ENCODE measurements around the gene SPON1.

Gene SPON1

GRCh38 chr11:13944911-13945425 lies 17.6 kb upstream of the SPON1 start:
- no peak for DNase-seq

GRCh38 chr11:13947379-13947778 lies 15.1 kb upstream of the SPON1 start:
- no peak for DNase-seq

GRCh38 chr11:13949876-13950275 lies 12.6 kb upstream of the SPON1 start:
- no peak for DNase-seq

- no peak for DNase-seq
Measured at GRCh38 chr11:13952221-13952620, 10.3 kb upstream of the SPON1 start.

GRCh38 chr11:13952668-13953067 lies 9.9 kb upstream of the SPON1 start:
- DNase-seq, result no peak

GRCh38 chr11:13954591-13954990 lies 7.9 kb upstream of the SPON1 start:
- no peak for DNase-seq

GRCh38 chr11:13955971-13956421 lies 6.5 kb upstream of the SPON1 start:
- DNase-seq, result no peak

GRCh38 chr11:13956988-13957387 lies 5.5 kb upstream of the SPON1 start:
- no peak for DNase-seq

- no peak for DNase-seq
Measured at GRCh38 chr11:13958641-13959400, 3.7 kb upstream of the SPON1 start.

- DNase-seq, result no peak
Measured at GRCh38 chr11:13962198-13962561, 343 bp upstream of the SPON1 start.

GRCh38 chr11:13963169-13963948 lies 836 bp downstream of the SPON1 start:
- no peak for DNase-seq

GRCh38 chr11:13963949-13964770 lies 1.6 kb downstream of the SPON1 start:
- DNase-seq, result no peak

- no peak for DNase-seq
Measured at GRCh38 chr11:13964771-13965074, 2.2 kb downstream of the SPON1 start.

- no peak for DNase-seq
Measured at GRCh38 chr11:13965337-13965736, 2.8 kb downstream of the SPON1 start.

- DNase-seq, result no peak
Measured at GRCh38 chr11:13966013-13966412, 3.5 kb downstream of the SPON1 start.

GRCh38 chr11:13966486-13966885 lies 4.0 kb downstream of the SPON1 start:
- DNase-seq, result no peak

GRCh38 chr11:13970986-13971385 lies 8.5 kb downstream of the SPON1 start:
- DNase-seq, result no peak

GRCh38 chr11:13972043-13972910 lies 9.8 kb downstream of the SPON1 start:
- no peak for DNase-seq

GRCh38 chr11:13972944-13973343 lies 10.4 kb downstream of the SPON1 start:
- DNase-seq, result no peak

- no peak for DNase-seq
Measured at GRCh38 chr11:13974631-13975030, 12.1 kb downstream of the SPON1 start.

- DNase-seq, result no peak
Measured at GRCh38 chr11:13983081-13983751, 20.7 kb downstream of the SPON1 start.

Data from GF-D8 (cell line).